Ishikawa (cell line): Measurements from ENCODE around the gene CEACAM8.

Experiments
- NFIC ChIP-seq: IDR thresholded peaks from 2 replicates; pipeline ENCODE4 v1.6.1; 2012
- USF1 ChIP-seq: IDR thresholded peaks from 2 replicates; pipeline ENCODE4 v1.6.1; 2012

- TF ChIP-seq USF1: no peak
- no peak for TF ChIP-seq NFIC
These were observed 25.5 kb downstream of the CEACAM8 start for GRCh38 chr19:42569193-42569592.
